Activated CD8-positive, alpha-beta memory T cell treated with anti-CD3 and anti-CD28 coated beads for 4 hours (primary cell): ENCODE results near the gene KCNC1.

Source experiments
- DNase-seq, 2 donors: peaks; one replicate each; pipeline ENCODE4 v3.0.0-alpha.2; 2020; ENCODE audit warnings: low read depth in 2 of 2

KCNC1 gene

DNA sequence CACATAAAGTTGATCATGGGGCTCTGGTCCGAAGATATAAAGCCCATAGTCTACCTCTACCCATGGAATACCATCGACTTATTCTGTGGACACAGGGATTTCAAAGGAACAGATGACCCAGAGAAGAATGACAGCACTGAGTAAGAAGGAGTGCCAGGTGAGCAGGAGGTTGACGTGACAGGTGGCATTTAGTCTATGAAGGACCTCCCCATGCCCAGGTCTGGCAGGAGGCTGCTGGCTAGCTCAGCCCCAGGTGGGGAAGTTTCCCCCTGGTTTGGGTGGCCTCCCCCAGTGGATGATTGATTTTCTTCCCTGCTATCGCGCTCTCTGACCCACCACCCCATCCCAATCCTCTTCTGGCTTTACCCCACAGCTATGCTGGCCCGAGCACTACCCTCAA, 39.1 kb downstream of the KCNC1 start:
- DNase-seq, result no peak

- no peak for DNase-seq
Measured at GRCh38 chr11:17774232-17775034, 39.9 kb downstream of the KCNC1 start.

- no peak for DNase-seq
Measured at GRCh38 chr11:17775035-17775348, 40.4 kb downstream of the KCNC1 start.

GRCh38 chr11:17775507-17776211, 41.1 kb downstream of the KCNC1 start:
- no peak for DNase-seq

GRCh38 chr11:17776212-17776875, 41.8 kb downstream of the KCNC1 start:
- DNase-seq, result no peak

GRCh38 chr11:17777086-17777737, 42.6 kb downstream of the KCNC1 start:
- DNase-seq, result no peak

DNA sequence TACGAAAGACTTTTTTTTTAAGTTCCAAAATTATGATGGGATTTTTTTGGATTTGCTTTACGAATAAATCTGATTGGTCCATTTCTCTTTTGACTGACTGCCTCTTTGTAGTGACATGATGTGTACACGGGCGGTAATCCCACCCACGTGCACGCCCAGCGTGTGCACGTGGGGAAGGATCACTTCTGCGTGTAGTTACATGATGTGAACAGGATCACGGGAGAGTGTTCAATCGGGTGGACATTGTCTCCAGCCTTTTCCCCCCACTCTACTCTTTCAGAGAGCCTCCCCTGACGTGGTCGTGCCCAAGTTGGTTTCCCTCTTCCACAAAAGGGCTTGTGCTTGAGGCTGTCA, 43.1 kb downstream of the KCNC1 start:
- DNase-seq, result no peak

GRCh38 chr11:17778352-17778751, 43.8 kb downstream of the KCNC1 start:
- no peak for DNase-seq

DNA sequence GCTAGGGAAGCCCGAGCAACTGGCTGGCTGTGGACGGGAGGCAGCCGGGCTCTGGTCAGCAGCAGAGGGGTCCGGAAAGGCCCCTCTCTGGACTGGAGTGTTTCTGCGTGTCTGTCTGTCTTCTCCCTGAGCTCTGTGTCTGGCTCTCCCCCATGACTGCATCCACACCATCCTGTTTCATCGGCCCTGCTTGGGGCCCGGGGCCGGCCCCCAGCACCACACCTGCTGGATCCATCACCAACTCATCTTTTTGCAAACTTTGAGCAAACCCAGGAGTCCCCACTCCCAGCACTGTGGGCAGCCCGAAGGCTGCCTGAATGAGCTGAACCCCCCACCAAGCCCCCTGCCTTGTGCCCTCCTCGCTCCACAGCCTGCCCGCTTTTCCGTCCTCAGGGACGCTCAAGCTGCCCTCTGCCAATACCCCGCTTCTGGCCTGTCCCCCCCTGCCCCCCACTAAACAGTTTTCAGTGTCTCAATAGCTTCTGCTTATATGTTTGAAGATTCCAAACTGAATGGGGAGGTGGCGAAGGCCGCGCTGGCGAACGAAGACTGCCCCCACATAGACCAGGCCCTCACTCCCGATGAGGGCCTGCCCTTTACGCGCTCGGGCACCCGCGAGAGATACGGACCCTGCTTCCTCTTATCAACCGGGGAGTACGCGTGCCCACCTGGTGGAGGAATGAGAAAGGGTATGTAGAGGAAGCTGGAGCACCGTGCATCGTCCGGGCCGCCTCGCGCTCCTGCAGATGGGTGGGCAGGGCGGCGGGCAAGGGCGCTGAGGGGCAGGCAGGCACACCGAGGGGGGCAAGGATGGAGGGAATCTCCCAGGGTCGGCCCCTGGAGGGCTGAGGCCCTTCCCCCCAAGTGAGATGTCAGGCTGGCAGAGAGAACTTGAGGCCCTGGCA, 44.6 kb downstream of the KCNC1 start:
- no peak for DNase-seq

DNA sequence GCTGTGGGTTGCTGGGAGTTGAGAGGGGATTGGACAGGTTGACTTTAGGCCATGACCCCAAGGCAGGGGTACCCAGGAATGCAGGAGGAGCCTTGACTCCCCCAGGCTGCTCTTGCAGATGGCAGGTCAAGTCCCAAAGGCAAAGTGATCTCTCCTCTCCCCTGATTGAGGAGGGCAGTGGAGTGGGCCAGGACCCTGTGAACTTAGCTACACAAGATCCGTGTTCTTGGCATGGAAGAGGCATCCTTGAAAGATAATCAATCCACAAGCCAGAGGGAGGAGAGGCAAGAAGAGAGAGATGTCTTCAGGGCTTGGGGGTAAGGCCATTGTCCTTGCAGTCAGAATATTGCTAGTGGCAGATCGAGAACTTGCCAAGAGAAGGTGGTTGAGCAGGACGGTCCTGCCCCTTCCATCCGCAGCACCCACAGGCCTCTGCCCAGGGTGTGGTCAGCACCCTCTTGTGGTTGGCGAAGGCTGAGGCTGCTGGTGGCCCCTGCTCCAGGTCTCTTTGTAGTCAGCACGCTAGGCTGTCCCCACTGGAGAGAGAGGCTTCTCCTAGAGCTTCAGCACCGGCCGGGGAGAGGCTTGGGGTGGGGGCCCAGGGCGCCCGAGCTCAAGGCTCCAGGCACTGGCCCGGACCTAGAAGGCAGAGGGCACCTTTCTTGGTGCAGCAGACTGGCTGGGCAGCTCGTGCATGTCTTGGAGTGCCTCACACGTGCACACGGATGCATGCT, 45.4 kb downstream of the KCNC1 start:
- no peak for DNase-seq

GRCh38 chr11:17780668-17781067, 46.1 kb downstream of the KCNC1 start:
- no peak for DNase-seq

DNA sequence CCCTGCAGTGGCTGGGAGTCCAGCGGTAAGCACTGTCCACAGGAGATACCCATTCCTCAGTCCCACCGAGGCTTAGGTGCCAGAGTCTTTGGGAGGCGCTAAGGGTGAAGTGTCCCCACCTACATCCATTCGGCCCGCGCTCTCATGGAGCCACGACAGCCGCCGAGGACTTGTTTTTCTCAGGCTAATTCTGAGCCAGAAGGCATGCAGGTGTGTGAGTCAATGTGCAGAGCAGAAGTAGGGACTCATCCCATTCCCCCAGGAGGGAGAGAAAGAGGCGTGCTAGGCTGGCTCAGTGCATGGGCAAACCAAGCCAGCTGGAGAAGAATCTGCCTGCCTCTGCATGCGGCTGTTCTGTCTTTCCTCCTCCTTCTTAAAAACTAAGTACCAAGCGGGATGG, 46.6 kb downstream of the KCNC1 start:
- no peak for DNase-seq

GRCh38 chr11:17781626-17782025, 47.0 kb downstream of the KCNC1 start:
- DNase-seq, result no peak

DNA sequence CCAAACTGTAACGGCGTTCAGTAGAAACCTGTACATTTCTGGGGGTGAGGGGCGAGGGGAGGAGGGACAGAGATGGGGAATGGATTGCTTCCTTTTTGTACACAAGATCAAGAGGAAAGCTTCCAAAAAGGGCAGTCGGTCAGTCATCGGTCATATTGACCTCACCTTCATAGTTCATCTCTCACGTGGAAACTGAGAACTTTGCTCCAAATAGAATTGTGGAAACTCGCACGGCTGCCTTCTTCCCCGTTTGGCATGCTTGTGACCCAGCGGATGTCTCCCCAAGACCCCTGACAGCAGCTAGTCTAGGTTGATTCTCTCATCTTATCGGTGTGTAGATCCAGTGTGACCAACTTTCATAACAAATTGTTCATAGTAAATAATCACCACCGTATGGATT, 47.6 kb downstream of the KCNC1 start:
- no peak for DNase-seq

GRCh38 chr11:17782603-17783337, 48.2 kb downstream of the KCNC1 start:
- DNase-seq, result no peak

DNA sequence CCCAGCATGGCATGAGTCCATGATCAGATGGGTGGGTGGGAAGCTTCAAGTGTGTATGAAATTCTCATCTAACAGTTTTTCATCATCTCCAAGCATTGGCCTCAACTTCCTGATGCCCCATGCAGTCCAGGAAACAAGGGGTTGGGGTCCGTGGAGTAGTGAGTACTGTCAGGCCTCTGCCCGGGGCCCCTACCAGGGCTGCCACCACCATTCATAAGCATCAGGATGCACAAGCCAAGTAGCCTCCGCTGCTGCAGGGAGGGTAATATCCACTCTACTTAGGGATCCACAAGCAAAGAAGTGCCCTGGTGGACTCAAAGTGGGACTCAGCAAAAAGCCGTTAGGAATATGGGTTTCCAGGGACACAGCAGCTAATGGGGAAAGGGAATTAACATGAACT, 49.3 kb downstream of the KCNC1 start:
- DNase-seq, result no peak

DNA sequence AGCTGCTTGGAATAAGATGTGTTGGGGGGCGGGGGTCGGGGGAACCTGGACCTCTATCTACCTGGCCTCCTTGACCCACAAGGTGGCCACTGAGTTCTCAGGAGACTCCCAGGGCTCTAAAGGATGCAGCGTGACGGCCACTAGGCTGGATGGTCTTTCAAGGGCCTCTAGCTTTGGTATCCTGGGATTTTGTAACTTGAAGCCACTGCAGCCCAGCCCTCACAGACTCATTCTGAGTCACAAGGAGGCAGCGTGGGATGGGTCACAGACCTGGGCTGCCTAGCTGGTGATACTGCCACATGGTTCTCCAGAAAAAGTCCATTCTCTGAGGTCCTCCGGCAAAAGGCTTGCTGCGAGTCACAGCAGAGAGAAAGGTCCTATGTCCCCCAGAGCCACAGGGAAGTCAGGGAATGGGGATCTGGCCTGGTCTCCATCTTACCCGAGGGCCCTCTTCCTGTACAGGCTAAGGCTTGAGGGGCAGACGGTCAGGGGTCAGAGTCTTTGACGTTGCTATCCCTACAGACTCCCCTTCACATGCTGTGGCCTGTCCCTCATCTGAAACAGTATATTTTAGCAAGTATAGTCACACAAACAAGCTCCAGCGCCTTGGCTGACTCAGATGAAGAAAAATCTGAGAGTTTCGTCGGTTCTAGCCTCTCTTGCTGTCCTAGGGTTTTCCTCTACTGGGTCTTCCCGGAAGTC, 52.4 kb downstream of the KCNC1 start:
- DNase-seq, result no peak

- DNase-seq, result no peak
Measured at GRCh38 chr11:17788084-17788483, 53.5 kb downstream of the KCNC1 start.

DNA sequence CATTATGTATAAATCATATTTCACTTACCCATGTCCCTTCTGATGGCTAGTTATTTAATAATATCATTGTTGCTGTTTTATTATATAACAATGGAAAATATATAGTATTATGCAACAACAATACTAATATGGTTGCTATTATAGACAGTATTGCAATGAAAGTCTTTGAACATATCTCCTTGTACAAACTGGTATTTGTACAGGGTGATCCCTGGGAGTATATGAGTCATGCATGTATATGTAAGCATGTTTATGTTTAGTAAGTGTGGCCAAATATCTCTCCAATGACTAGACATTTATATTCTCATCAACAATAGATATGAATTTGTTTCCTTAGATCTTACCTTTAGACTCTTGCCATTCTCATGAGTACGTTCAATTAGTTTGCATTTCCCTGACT, 55.9 kb downstream of the KCNC1 start:
- no peak for DNase-seq

DNA sequence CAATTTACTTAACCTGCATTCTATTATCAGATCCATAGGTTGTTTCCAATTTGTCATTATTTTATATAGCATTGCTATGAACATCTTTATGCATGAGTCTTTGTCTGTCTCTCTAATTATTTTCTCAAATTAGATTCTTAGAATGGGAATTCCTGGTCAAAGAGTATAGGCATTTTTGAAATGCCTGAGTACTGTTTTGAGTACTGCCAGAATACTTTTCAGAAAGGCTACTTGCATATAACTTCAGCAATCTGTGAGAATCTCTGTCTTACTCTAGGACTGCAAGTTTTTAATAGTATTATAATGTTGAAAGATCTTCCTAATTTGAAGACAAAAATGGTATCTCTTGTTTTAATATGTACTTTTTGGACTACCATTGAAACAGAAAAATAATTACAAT, 56.6 kb downstream of the KCNC1 start:
- no peak for DNase-seq
